Measurements from ENCODE around the gene SKIC8. TPM values are rescaled to one million over a fixed set of nuclear protein-coding genes. Genes with fewer than 3 reads are reported as not detected.
A peak's percentile ranks its signal among the peaks of the same experiment; 100 is the strongest.

The SKIC8 gene
- total and polyA plus RNA-seq, 2 experiments from 2014 or later, result 60.6 to 70.2 TPM

DNA sequence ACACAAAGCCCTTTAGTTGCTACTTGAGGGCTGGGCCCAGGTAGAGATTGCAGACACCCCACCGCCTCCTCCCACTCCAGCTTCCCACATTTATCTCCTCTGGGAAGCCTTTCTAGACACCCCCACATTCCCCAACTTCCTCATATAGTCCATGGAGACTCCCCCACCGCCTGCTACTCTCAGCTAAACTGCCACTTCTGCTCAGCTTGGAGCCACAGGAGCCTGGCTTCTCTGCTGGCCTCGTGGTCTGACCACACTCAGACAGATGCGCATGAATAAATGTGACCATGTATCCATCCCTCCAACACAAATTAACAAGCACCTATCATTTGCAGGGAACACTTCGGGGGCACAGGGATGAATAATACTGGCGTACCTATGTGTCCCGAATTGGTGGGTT is 54.5 kb downstream of the SKIC8 start:
- WGBS (ENCODE audit: low lambda C conversion rate, missing lambda C conversion rate), result 58% methylated on average over 7 of the region's 7 CpGs
- peaks cover 15% of the 10 kb centered on the region for H3K4me1 ChIP-seq (ENCODE audit: insufficient read depth)
- no peak overlapping the region for H3K27ac ChIP-seq
- no peaks in the 10 kb centered on the region for H3K9me3 ChIP-seq (ENCODE audit: low read depth)
- H3K4me2 ChIP-seq, result no peak overlapping the region
- no peaks in the 10 kb centered on the region for H3K27me3 ChIP-seq
- no peaks in the 10 kb centered on the region for H4K20me1 ChIP-seq (ENCODE audit: insufficient read depth, poor library complexity, severe bottlenecking)
- H3K4me3 ChIP-seq, result no peak overlapping the region
- no peak overlapping the region for H2AFZ ChIP-seq
- DNase-seq (ENCODE audit: low spot score), result no peak
- TF ChIP-seq EZH2phosphoT487 (IDR thresholded peaks at IDR 0.05; ENCODE audit: low read depth, severe bottlenecking, unreplicated experiment), result no peak
- TF ChIP-seq, protein P1, sequence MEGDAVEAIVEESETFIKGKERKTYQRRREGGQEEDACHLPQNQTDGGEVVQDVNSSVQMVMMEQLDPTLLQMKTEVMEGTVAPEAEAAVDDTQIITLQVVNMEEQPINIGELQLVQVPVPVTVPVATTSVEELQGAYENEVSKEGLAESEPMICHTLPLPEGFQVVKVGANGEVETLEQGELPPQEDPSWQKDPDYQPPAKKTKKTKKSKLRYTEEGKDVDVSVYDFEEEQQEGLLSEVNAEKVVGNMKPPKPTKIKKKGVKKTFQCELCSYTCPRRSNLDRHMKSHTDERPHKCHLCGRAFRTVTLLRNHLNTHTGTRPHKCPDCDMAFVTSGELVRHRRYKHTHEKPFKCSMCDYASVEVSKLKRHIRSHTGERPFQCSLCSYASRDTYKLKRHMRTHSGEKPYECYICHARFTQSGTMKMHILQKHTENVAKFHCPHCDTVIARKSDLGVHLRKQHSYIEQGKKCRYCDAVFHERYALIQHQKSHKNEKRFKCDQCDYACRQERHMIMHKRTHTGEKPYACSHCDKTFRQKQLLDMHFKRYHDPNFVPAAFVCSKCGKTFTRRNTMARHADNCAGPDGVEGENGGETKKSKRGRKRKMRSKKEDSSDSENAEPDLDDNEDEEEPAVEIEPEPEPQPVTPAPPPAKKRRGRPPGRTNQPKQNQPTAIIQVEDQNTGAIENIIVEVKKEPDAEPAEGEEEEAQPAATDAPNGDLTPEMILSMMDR (IDR thresholded peaks at IDR 0.05; ENCODE audit: poor library complexity), result no peak
- no peak for TF ChIP-seq EZH2 (IDR thresholded peaks at IDR 0.05; ENCODE audit: borderline replicate concordance)
- H3K9me2 ChIP-seq (replicated peaks; ENCODE audit: insufficient read depth), result no peaks in the 10 kb centered on the region
- H3K79me2 ChIP-seq, result no peaks in the 10 kb centered on the region
- no peaks in the 10 kb centered on the region for H3K36me3 ChIP-seq (replicated peaks; ENCODE audit: insufficient read depth, low read depth)

DNA sequence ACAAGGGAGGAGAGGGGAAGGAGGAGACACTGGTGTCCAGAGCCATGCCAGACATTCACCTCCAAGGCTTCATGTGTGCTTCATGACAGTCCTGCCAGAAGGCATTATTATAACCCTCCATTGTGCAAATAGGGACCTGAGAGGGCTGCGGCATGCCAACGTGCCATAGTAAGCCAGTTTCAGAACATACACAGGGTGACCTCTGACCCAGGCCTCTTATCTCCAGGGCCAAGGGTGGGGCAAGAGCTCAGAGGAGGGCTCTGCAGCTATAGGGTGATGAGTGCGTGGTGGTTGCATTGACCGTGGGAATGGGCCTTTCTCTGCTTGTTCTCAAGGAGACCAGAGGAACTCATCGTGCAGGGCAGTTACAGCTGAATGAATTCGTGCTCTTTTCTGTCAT is 55.3 kb downstream of the SKIC8 start:
- no peak overlapping the region for H3K4me2 ChIP-seq
- 70% methylated on average over 6 of the region's 6 CpGs for whole genome bisulfite sequencing (ENCODE audit: low lambda C conversion rate, missing lambda C conversion rate)

DNA sequence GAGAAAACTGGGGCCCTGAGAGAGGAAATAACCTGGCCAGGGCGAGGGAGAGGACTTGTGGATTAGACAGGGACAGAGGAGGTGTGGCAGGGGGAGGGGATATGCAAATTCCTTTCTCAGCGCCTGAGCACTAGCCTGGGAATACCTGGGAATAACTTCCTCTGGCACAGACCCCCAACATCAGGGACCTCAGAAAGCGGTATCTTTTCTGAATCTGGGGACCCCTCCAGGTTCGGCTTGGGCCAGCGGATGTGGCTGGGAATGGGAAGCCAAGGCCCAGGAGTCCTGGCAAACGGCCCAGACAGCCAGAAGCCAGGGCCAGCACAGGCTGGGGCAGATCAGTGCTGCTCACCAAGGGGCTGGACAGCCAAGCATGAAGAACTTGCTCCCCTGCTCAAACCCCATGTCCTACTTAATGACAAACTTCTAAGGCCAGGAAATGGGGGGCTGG is 55.9 kb downstream of the SKIC8 start:
- Histone ChIP-seq H3K27me3 (no peaks in the 10 kb centered on the region), H3K4me3 (no peak overlapping the region), H3K9me3 (ENCODE audit: low read depth) (no peaks in the 10 kb centered on the region), H3K4me2 (no peak overlapping the region), H3K36me3 (replicated peaks; ENCODE audit: insufficient read depth, low read depth) (no peaks in the 10 kb centered on the region), H3K9me2 (replicated peaks; ENCODE audit: insufficient read depth) (no peaks in the 10 kb centered on the region), H3K27ac (no peak overlapping the region), H2AFZ (no peak overlapping the region), H3K79me2 (no peaks in the 10 kb centered on the region), H3K4me1 (ENCODE audit: insufficient read depth) (peaks cover 15% of the 10 kb centered on the region), H4K20me1 (ENCODE audit: insufficient read depth, poor library complexity, severe bottlenecking) (no peaks in the 10 kb centered on the region)
- 61% methylated on average over 6 of the region's 6 CpGs for WGBS (ENCODE audit: low lambda C conversion rate, missing lambda C conversion rate)
- DNase-seq (ENCODE audit: low spot score), result no peak
- no peak for TF ChIP-seq EZH2phosphoT487 (IDR thresholded peaks at IDR 0.05; ENCODE audit: low read depth, severe bottlenecking, unreplicated experiment)
- TF ChIP-seq, protein P1 (IDR thresholded peaks at IDR 0.05; ENCODE audit: poor library complexity), result no peak
- no peak for TF ChIP-seq EZH2 (IDR thresholded peaks at IDR 0.05; ENCODE audit: borderline replicate concordance)

More for the DNA sequence above, 55.3 kb downstream of the SKIC8 start:
- H3K27ac ChIP-seq, result no peak overlapping the region
- peak; percentile 22 for DNase-seq (ENCODE audit: low spot score)
- H3K9me3 ChIP-seq (ENCODE audit: low read depth), result no peaks in the 10 kb centered on the region
- no peaks in the 10 kb centered on the region for H3K36me3 ChIP-seq (replicated peaks; ENCODE audit: insufficient read depth, low read depth)
- no peak overlapping the region for H2AFZ ChIP-seq
- no peaks in the 10 kb centered on the region for H3K27me3 ChIP-seq
- H3K79me2 ChIP-seq, result no peaks in the 10 kb centered on the region
- H3K4me3 ChIP-seq, result no peak overlapping the region
- TF ChIP-seq EZH2 (IDR thresholded peaks at IDR 0.05; ENCODE audit: borderline replicate concordance) (no peak), EZH2phosphoT487 (IDR thresholded peaks at IDR 0.05; ENCODE audit: low read depth, severe bottlenecking, unreplicated experiment) (no peak)
- TF ChIP-seq, protein P1 (IDR thresholded peaks at IDR 0.05; ENCODE audit: poor library complexity), result no peak
- H3K4me1 ChIP-seq (ENCODE audit: insufficient read depth), result peaks cover 15% of the 10 kb centered on the region
- no peaks in the 10 kb centered on the region for H4K20me1 ChIP-seq (ENCODE audit: insufficient read depth, poor library complexity, severe bottlenecking)
- no peaks in the 10 kb centered on the region for H3K9me2 ChIP-seq (replicated peaks; ENCODE audit: insufficient read depth)

- no peaks in the 10 kb centered on the region for H3K9me2 ChIP-seq (replicated peaks; ENCODE audit: insufficient read depth)
- WGBS (ENCODE audit: low lambda C conversion rate, missing lambda C conversion rate), result 96% methylated on average over 6 of the region's 6 CpGs
- no peaks in the 10 kb centered on the region for H4K20me1 ChIP-seq (ENCODE audit: insufficient read depth, poor library complexity, severe bottlenecking)
- no peaks in the 10 kb centered on the region for H3K27me3 ChIP-seq
- H3K36me3 ChIP-seq (replicated peaks; ENCODE audit: insufficient read depth, low read depth), result no peaks in the 10 kb centered on the region
- H2AFZ ChIP-seq, result no peak overlapping the region
- no peaks in the 10 kb centered on the region for H3K79me2 ChIP-seq
- H3K4me3 ChIP-seq, result no peak overlapping the region
- H3K27ac ChIP-seq, result no peak overlapping the region
- TF ChIP-seq EZH2phosphoT487 (IDR thresholded peaks at IDR 0.05; ENCODE audit: low read depth, severe bottlenecking, unreplicated experiment) (no peak), EZH2 (IDR thresholded peaks at IDR 0.05; ENCODE audit: borderline replicate concordance) (no peak)
- TF ChIP-seq, protein P1 (IDR thresholded peaks at IDR 0.05; ENCODE audit: poor library complexity), result no peak
- DNase-seq (ENCODE audit: low spot score), result no peak
- peaks cover 15% of the 10 kb centered on the region for H3K4me1 ChIP-seq (ENCODE audit: insufficient read depth)
- H3K4me2 ChIP-seq, result no peak overlapping the region
- no peaks in the 10 kb centered on the region for H3K9me3 ChIP-seq (ENCODE audit: low read depth)
These were observed 56.4 kb downstream of the SKIC8 start for GRCh38 chr15:78243058-78243457.

All from hepatocyte (in vitro differentiated cells).